Measurements from ENCODE around the gene SMG5.

The SMG5 gene

GRCh38 chr1:156285437-156285836, 2.8 kb upstream of the SMG5 start:
- H3K4me3 ChIP-seq (ENCODE audit: insufficient read depth, low read length, poor library complexity, severe bottlenecking), result no peak overlapping the region
- H3F3A ChIP-seq (ENCODE audit: insufficient read depth), result 0 out of 2 replicates have a peak, but pooled peaks cover 9% of the 10 kb centered on the region
- no peak overlapping the region for H3K27ac ChIP-seq (ENCODE audit: low read depth, low read length)
- TF ChIP-seq CTCF (IDR thresholded peaks at IDR 0.05; ENCODE audit: insufficient read depth, low read length, poor library complexity, severe bottlenecking) (no peak), EZH2phosphoT487 (conservative IDR thresholded peaks at IDR 0.05; ENCODE audit: low read length) (no peak)
- peaks cover 19% of the 10 kb centered on the region for H3K79me2 ChIP-seq (ENCODE audit: insufficient read depth, low read length)
- peaks cover 4% of the 10 kb centered on the region; the same call in 1 of the 2 replicates for H3K36me3 ChIP-seq (ENCODE audit: low read length)
- no peak overlapping the region for H3K4me2 ChIP-seq (ENCODE audit: low read depth, low read length, poor library complexity, severe bottlenecking)
- no peak overlapping the region for H3K9ac ChIP-seq (ENCODE audit: low read length)
- H3K27me3 ChIP-seq (ENCODE audit: low read length), result no peaks in the 10 kb centered on the region
- no peaks in the 10 kb centered on the region for H3K9me2 ChIP-seq (replicated peaks; ENCODE audit: insufficient read depth, low read length)
- no peak overlapping the region for H2AFZ ChIP-seq (ENCODE audit: low read depth, low read length, severe bottlenecking)
- H3K9me3 ChIP-seq (ENCODE audit: insufficient read depth, low read length), result no peaks in the 10 kb centered on the region
- H4K20me1 ChIP-seq (ENCODE audit: low read depth, low read length), result no peaks in the 10 kb centered on the region

GRCh38 chr1:156284757-156285156, 2.1 kb upstream of the SMG5 start:
- Histone ChIP-seq H3F3A (ENCODE audit: insufficient read depth) (0 out of 2 replicates have a peak, but pooled peaks cover 6% of the 10 kb centered on the region), H3K4me3 (ENCODE audit: insufficient read depth, low read length, poor library complexity, severe bottlenecking) (no peak overlapping the region), H3K27me3 (ENCODE audit: low read length) (no peaks in the 10 kb centered on the region), H2AFZ (ENCODE audit: low read depth, low read length, severe bottlenecking) (no peak overlapping the region), H3K36me3 (ENCODE audit: low read length) (peaks cover 4% of the 10 kb centered on the region; the same call in 1 of the 2 replicates), H3K9me2 (replicated peaks; ENCODE audit: insufficient read depth, low read length) (no peaks in the 10 kb centered on the region), H3K9ac (ENCODE audit: low read length) (0 out of 2 replicates have a peak overlapping the region, but pooled peaks have one; percentile 90), H3K4me2 (ENCODE audit: low read depth, low read length, poor library complexity, severe bottlenecking) (no peak overlapping the region), H4K20me1 (ENCODE audit: low read depth, low read length) (no peaks in the 10 kb centered on the region), H3K79me2 (ENCODE audit: insufficient read depth, low read length) (peaks cover 26% of the 10 kb centered on the region), H3K9me3 (ENCODE audit: insufficient read depth, low read length) (no peaks in the 10 kb centered on the region), H3K27ac (ENCODE audit: low read depth, low read length) (no peak overlapping the region)
- TF ChIP-seq CTCF (IDR thresholded peaks at IDR 0.05; ENCODE audit: insufficient read depth, low read length, poor library complexity, severe bottlenecking) (no peak), EZH2phosphoT487 (conservative IDR thresholded peaks at IDR 0.05; ENCODE audit: low read length) (no peak)

GRCh38 chr1:156284112-156284511, 1.5 kb upstream of the SMG5 start, which contains the start of gene TMEM79:
Gene TMEM79 (plus strand): TSS chr1:156284325. CDS start chr1:156285227, 902 bp downstream.
- no peaks in the 10 kb centered on the region for H3K9me2 ChIP-seq (replicated peaks; ENCODE audit: insufficient read depth, low read length)
- peaks cover 32% of the 10 kb centered on the region for H3K79me2 ChIP-seq (ENCODE audit: insufficient read depth, low read length)
- H3K27me3 ChIP-seq (ENCODE audit: low read length), result no peaks in the 10 kb centered on the region
- 0 out of 2 replicates have a peak, but pooled peaks cover 4% of the 10 kb centered on the region for H3F3A ChIP-seq (ENCODE audit: insufficient read depth)
- no peaks in the 10 kb centered on the region for H4K20me1 ChIP-seq (ENCODE audit: low read depth, low read length)
- peak within 1 kb of the TSS; percentile 52 for H3K27ac ChIP-seq (ENCODE audit: low read depth, low read length)
- no peaks in the 10 kb centered on the region for H3K9me3 ChIP-seq (ENCODE audit: insufficient read depth, low read length)
- H3K4me3 ChIP-seq (ENCODE audit: insufficient read depth, low read length, poor library complexity, severe bottlenecking), result peak within 1 kb of the TSS; percentile 99
- peak within 1 kb of the TSS; percentile 90 for H3K9ac ChIP-seq (ENCODE audit: low read length)
- peak within 1 kb of the TSS; percentile 72 for H2AFZ ChIP-seq (ENCODE audit: low read depth, low read length, severe bottlenecking)
- TF ChIP-seq EZH2phosphoT487 (conservative IDR thresholded peaks at IDR 0.05; ENCODE audit: low read length) (no peak), CTCF (IDR thresholded peaks at IDR 0.05; ENCODE audit: insufficient read depth, low read length, poor library complexity, severe bottlenecking) (no peak)
- peak within 1 kb of the TSS; percentile 88 for H3K4me2 ChIP-seq (ENCODE audit: low read depth, low read length, poor library complexity, severe bottlenecking)
- peaks cover 4% of the 10 kb centered on the region; the same call in 1 of the 2 replicates for H3K36me3 ChIP-seq (ENCODE audit: low read length)

Data from SU-DHL-6 (cell line).